ENCODE results near the gene TRPC5OS. TPM values are rescaled to one million over a fixed set of nuclear protein-coding genes. Genes with fewer than 3 reads are reported as not detected.

TRPC5OS gene
- total and polyA plus RNA-seq, 2 of the 8 experiments (the other 6 are each of a cell fraction or from before 2014, with no cell fraction given): not detected

DNA sequence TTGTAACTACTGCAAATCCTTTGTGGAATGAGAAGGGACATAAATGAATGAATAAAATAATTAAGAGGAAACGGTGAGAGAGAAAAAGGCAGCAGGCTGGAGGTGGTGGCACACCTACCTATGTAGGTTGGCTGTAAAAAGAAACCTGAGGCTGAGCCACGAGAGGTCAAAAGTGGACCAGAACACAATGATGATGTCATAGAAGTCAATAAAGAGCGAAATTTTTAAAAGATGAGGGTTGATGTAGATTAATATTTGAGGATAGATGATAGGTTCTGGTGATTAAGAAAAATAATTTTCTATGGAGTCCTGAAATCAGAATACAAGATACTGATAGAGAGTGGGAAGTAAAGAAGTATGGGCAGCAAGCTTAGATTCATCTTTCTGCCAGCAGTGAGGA is 1.7 kb downstream of the TRPC5OS start:
- no peak for FAIRE-seq

More for the DNA sequence above, 1.7 kb downstream of the TRPC5OS start:
- H3K23ac ChIP-seq (ENCODE audit: insufficient read length): no peak overlapping the region
- WGBS, 2 experiments (ENCODE audit: extremely low coverage in 1 of 2, insufficient coverage in 1 of 2, insufficient read length in 1 of 2, insufficient replicate concordance in 2 of 2, low coverage in 1 of 2, low lambda C conversion rate in 2 of 2, missing lambda C conversion rate in 1 of 2): 86% methylated on average over 3 of the region's 3 CpGs; no CpG with 5 or more reads in 1 of the 2 experiments
- no peak overlapping the region for H2AK5ac ChIP-seq (ENCODE audit: low read depth, low read length)
- CTCF ChIA-PET (ENCODE audit: partially characterized antibody): interaction anchor here (1.8 kb wide), 1 partner anchor 22 kb away, joined by 4 read pairs; no protein-coding TSS in a partner anchor
- H2BK120ac ChIP-seq (replicated peaks; ENCODE audit: low read depth, low read length): no peak overlapping the region
- no peaks in the 10 kb centered on the region for H3K36me3 ChIP-seq (ENCODE audit: control insufficient read depth in 2 of 4, insufficient read depth in 4 of 4, low read length in 3 of 4)
- no peaks in the 10 kb centered on the region for H3K27me3 ChIP-seq (replicated peaks in 1 of 4; ENCODE audit: control insufficient read depth in 3 of 4, extremely low read depth in 1 of 4, insufficient read depth in 3 of 4, low read length in 3 of 4)
- no peak overlapping the region for H3K14ac ChIP-seq (ENCODE audit: insufficient read length)
- POLR2A ChIA-PET (ENCODE audit: partially characterized antibody): no interaction called here
- H3K4me1 ChIP-seq (replicated peaks in 1 of 4; ENCODE audit: control insufficient read depth in 3 of 4, insufficient read depth in 4 of 4, low read length in 3 of 4): no peaks in the 10 kb centered on the region
- H4K8ac ChIP-seq (ENCODE audit: extremely low read depth, insufficient read depth, low read length): no peak overlapping the region
- DNase-seq (ENCODE audit: low read depth in 1 of 2, low spot score in 2 of 2): no peak
- H2AFZ ChIP-seq (ENCODE audit: low read length): no peak overlapping the region
- no peaks in the 10 kb centered on the region for H3K79me2 ChIP-seq (ENCODE audit: control insufficient read depth in 1 of 2, insufficient read depth in 2 of 2, low read length in 2 of 2)
- no peaks in the 10 kb centered on the region for H3K23me2 ChIP-seq (ENCODE audit: low read depth, low read length)
- TF ChIP-seq RNF2 (IDR thresholded peaks at IDR 0.05; ENCODE audit: borderline replicate concordance, low read depth, low read length, missing control alignments, poor library complexity, severe bottlenecking) (no peak), SRF (IDR thresholded peaks at IDR 0.05; ENCODE audit: low read depth, low read length) (no peak), EZH2 (IDR thresholded peaks at IDR 0.05; ENCODE audit: low read depth, low read length, severe bottlenecking) (no peak), SIN3A (conservative IDR thresholded peaks at IDR 0.05 in 1 of 2, IDR thresholded peaks at IDR 0.05 in 1 of 2; ENCODE audit: low read depth in 1 of 2, low read length in 2 of 2) (no peak), ZNF274 (IDR thresholded peaks at IDR 0.05; ENCODE audit: borderline replicate concordance, extremely low read depth, low read length) (no peak), SIRT6 (IDR thresholded peaks at IDR 0.05; ENCODE audit: low read length) (no peak), NANOG (IDR thresholded peaks at IDR 0.05; ENCODE audit: insufficient read depth, low read depth, low read length, poor library complexity, severe bottlenecking) (no peak), POU5F1 (IDR thresholded peaks at IDR 0.05; ENCODE audit: low read depth, low read length) (no peak), CBX5 (IDR thresholded peaks at IDR 0.05; ENCODE audit: low read depth, low read length) (no peak), KDM4A (IDR thresholded peaks at IDR 0.05; ENCODE audit: low read depth, low read length, severe bottlenecking) (no peak), NRF1 (IDR thresholded peaks at IDR 0.05; ENCODE audit: low read depth, low read length) (no peak), SP4 (IDR thresholded peaks at IDR 0.05; ENCODE audit: low read length) (no peak)
- TF ChIP-seq, protein P1, sequence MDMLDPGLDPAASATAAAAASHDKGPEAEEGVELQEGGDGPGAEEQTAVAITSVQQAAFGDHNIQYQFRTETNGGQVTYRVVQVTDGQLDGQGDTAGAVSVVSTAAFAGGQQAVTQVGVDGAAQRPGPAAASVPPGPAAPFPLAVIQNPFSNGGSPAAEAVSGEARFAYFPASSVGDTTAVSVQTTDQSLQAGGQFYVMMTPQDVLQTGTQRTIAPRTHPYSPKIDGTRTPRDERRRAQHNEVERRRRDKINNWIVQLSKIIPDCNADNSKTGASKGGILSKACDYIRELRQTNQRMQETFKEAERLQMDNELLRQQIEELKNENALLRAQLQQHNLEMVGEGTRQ (IDR thresholded peaks at IDR 0.05; ENCODE audit: low read length): no peak
- no peak overlapping the region for H2BK5ac ChIP-seq (ENCODE audit: low read depth, low read length)
- no peak overlapping the region for H4K91ac ChIP-seq (replicated peaks; ENCODE audit: insufficient read length, low read length)
- no peak overlapping the region for H3K4me2 ChIP-seq (ENCODE audit: insufficient read depth in 1 of 2, low read depth in 2 of 2, low read length in 2 of 2)
- H4K5ac ChIP-seq (ENCODE audit: insufficient read length, low read depth, low read length): no peak overlapping the region
- H3K18ac ChIP-seq (ENCODE audit: extremely low read depth, low read length): no peak overlapping the region
- no peak overlapping the region for H3K9ac ChIP-seq (replicated peaks in 1 of 4; ENCODE audit: extremely low read depth in 1 of 4, low read depth in 3 of 4, low read length in 3 of 4)
- no peaks in the 10 kb centered on the region for H3K79me1 ChIP-seq (ENCODE audit: low read depth, low read length)
- no peak overlapping the region for H2BK12ac ChIP-seq (ENCODE audit: low read depth, low read length)
- no peak overlapping the region for H2BK15ac ChIP-seq (ENCODE audit: low read length)
- no peak overlapping the region for H3K4ac ChIP-seq (replicated peaks; ENCODE audit: insufficient read length, low read depth, low read length)
- H3K27ac ChIP-seq (ENCODE audit: low read depth, low read length): no peak overlapping the region
- no peak overlapping the region for H3K4me3 ChIP-seq (ENCODE audit: extremely low read depth in 1 of 4, insufficient read depth in 2 of 4, low read depth in 3 of 4, low read length in 4 of 4)
- H2BK20ac ChIP-seq (ENCODE audit: low read length): no peak overlapping the region
- no peaks in the 10 kb centered on the region for H3K9me3 ChIP-seq (ENCODE audit: insufficient read depth in 2 of 2, low read depth in 1 of 2, low read length in 1 of 2)
- no peaks in the 10 kb centered on the region for H4K20me1 ChIP-seq (replicated peaks in 1 of 2; ENCODE audit: control insufficient read depth in 1 of 2, insufficient read depth in 2 of 2, low read length in 2 of 2)
- H3K56ac ChIP-seq (replicated peaks; ENCODE audit: insufficient read length, low read depth, low read length): no peak overlapping the region
